HG02981 (cell line): ENCODE data around the gene TMEM135.
A peak's percentile ranks its signal among the peaks of the same experiment; 100 is the strongest.

Source experiments
- ATAC-seq: cut with Tn5 transposase; IDR thresholded peaks from one replicate; pipeline ENCODE4 v1.9.1; 2021; ENCODE audit warnings: mild to moderate bottlenecking, moderate library complexity; ENCODE audit not compliant: unreplicated experiment

Gene TMEM135

GRCh38 chr11:87347441-87347840 lies 309.7 kb downstream of the TMEM135 start:
- no peak for ATAC-seq

- ATAC-seq: no peak
Observed at GRCh38 chr11:87347854-87348253, 310.1 kb downstream of the TMEM135 start.

GRCh38 chr11:87351676-87352075 lies 313.9 kb downstream of the TMEM135 start:
- ATAC-seq: no peak

GRCh38 chr11:87352759-87353707 lies 315.3 kb downstream of the TMEM135 start:
- peak; percentile 92 for ATAC-seq

GRCh38 chr11:87353771-87354345 lies 316.1 kb downstream of the TMEM135 start:
- no peak for ATAC-seq

GRCh38 chr11:87355596-87355995 lies 317.9 kb downstream of the TMEM135 start:
- no peak for ATAC-seq

GRCh38 chr11:87356428-87356827 lies 318.7 kb downstream of the TMEM135 start:
- no peak for ATAC-seq

GRCh38 chr11:87358461-87358860 lies 320.7 kb downstream of the TMEM135 start:
- ATAC-seq: no peak

GRCh38 chr11:87359401-87359800 lies 321.7 kb downstream of the TMEM135 start:
- ATAC-seq: no peak

GRCh38 chr11:87361891-87362290 lies 324.2 kb downstream of the TMEM135 start:
- ATAC-seq: no peak

- ATAC-seq: no peak
Observed at GRCh38 chr11:87366346-87366745, 328.6 kb downstream of the TMEM135 start.

- no peak for ATAC-seq
Observed at GRCh38 chr11:87366763-87367405, 329.1 kb downstream of the TMEM135 start.

- ATAC-seq: no peak
Observed at GRCh38 chr11:87368151-87368550, 330.4 kb downstream of the TMEM135 start.

GRCh38 chr11:87368858-87369480 lies 331.2 kb downstream of the TMEM135 start:
- ATAC-seq: no peak

GRCh38 chr11:87369888-87370287 lies 332.2 kb downstream of the TMEM135 start:
- no peak for ATAC-seq

GRCh38 chr11:87372065-87372464 lies 334.3 kb downstream of the TMEM135 start:
- no peak for ATAC-seq
